AG09319 (cell line): ENCODE data around the gene WT1.

Experiments used
- DNase-seq: peaks from one replicate; pipeline ENCODE4 v3.0.0-alpha.2; 2010; ENCODE audit warnings: low read depth; ENCODE audit errors: extremely low read depth
- CTCF ChIP-seq: IDR thresholded peaks from 2 replicates; pipeline ENCODE4 v1.5.1; 2011; ENCODE audit warnings: low read depth, mild to moderate bottlenecking, inconsistent platforms, low read length, moderate library complexity

WT1 gene

GRCh38 chr11:32448232-32448631 is 12.9 kb upstream of the WT1 start:
- no peak for DNase-seq
- no peak for TF ChIP-seq CTCF

- TF ChIP-seq CTCF = no peak
- no peak for DNase-seq
These were observed 11.9 kb upstream of the WT1 start for GRCh38 chr11:32447252-32447651.

GRCh38 chr11:32446227-32446626 is 10.9 kb upstream of the WT1 start:
- no peak for TF ChIP-seq CTCF
- DNase-seq = no peak

GRCh38 chr11:32444186-32444585 is 8.8 kb upstream of the WT1 start:
- DNase-seq = no peak
- no peak for TF ChIP-seq CTCF

GRCh38 chr11:32440916-32441315 is 5.6 kb upstream of the WT1 start:
- TF ChIP-seq CTCF = no peak
- no peak for DNase-seq

GRCh38 chr11:32440312-32440908 is 5.1 kb upstream of the WT1 start:
- TF ChIP-seq CTCF = no peak
- DNase-seq = no peak

GRCh38 chr11:32439501-32440210 is 4.3 kb upstream of the WT1 start:
- no peak for TF ChIP-seq CTCF
- no peak for DNase-seq
